NCI-H2081 (cell line): Measurements from ENCODE around the gene HSD11B2.

Experiments used
- DNase-seq, 2 experiments: peaks; one replicate each; lab custom pipeline; 2025; lab: John Stamatoyannopoulos, UW

Gene HSD11B2

GRCh38 chr16:67435758-67436164 is 4.8 kb downstream of the HSD11B2 start:
- DNase-seq = no peak

DNA sequence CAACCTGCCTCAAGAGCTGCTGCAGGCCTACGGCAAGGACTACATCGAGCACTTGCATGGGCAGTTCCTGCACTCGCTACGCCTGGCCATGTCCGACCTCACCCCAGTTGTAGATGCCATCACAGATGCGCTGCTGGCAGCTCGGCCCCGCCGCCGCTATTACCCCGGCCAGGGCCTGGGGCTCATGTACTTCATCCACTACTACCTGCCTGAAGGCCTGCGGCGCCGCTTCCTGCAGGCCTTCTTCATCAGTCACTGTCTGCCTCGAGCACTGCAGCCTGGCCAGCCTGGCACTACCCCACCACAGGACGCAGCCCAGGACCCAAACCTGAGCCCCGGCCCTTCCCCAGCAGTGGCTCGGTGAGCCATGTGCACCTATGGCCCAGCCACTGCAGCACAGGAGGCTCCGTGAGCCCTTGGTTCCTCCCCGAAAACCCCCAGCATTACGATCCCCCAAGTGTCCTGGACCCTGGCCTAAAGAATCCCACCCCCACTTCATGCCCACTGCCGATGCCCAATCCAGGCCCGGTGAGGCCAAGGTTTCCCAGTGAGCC is 5.8 kb downstream of the HSD11B2 start:
- DNase-seq = no peak

- no peak for DNase-seq
Measured at GRCh38 chr16:67437513-67437912, 6.6 kb downstream of the HSD11B2 start.

DNA sequence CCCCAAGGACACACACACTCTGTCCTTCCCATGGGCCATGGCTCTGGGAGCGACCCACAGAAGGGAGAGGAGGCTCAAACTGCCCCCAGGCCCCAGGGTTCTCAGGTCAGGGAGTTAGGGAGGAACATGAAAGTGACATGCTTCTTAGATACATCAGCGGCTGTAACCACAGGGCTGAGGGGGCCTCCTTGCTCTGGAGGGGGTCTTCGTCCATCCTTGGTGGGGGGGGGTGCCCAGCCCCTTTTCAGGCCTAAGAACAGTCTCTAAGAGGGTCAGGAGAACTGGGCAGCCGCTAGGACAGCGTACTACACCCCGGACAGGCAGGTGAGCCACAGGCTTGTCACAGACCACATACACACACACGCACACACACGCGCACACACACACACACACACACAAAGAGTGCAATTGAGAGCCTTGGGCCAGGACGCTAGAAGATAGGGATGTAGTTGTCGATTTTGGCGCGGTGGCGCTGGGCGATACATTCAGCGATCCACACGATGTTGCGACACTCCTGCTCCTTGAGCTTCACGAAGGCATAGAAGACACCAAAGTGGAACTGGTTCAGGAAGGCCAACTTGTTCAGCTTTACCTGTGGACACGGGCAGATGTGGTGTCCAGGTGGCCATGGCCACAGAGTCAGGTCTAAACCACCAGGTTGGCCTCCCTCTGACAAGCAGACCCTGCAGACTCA is 7.3 kb downstream of the HSD11B2 start:
- DNase-seq = no peak

DNA sequence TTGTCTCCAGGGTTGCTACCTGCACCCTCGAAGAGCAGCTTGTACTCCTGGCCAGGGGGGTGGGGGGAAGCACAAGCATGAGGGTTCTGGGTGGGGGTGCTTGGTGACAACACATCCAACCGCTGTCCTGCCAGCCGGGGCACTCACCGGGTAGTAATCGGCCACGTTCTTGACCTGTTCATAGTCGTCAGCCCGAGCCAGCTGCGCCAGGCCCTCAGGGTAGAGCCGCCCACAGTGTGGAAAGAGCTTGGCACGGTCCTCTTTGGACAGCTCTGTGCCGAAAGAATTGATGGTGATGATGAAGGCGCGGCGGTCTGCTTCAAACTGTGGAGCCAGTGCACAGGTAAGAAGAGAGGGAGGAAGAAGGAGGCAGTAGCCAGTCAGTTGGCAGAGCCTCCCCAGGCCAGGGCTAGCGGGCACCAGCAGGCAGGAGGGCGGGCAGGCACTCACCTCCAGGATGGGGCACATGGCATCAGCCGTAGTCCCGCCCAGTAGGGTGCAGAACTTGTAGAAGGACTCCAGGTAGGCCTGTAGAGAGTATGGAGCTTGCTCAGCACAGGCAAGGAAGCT is 8.0 kb downstream of the HSD11B2 start:
- DNase-seq = no peak

DNA sequence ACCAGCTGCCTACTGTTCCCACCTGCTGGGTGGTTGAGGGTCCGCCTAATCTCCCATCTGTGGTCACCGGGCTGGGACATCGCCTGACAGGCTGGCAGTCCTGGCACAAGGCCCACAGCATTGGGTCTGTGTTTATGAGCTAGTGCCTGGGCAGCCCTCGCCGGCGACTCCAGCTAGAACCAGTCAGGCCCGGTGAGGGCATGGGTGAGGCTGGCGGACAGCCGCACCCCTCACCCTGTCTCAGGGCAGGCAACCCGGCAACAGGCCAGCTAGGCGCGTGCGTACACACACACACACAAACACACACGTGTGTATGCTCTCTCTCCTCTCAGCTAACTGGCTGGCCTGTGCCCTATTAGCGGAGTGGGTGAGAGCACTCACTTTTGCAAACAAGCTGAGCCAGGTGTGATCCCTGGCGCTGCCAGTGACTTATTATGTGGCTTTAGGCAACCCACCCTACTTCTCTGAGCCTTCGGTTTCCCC is 10.4 kb downstream of the HSD11B2 start:
- peak; percentile 43 to 85 for DNase-seq

- no peak for DNase-seq
Measured at GRCh38 chr16:67441907-67442306, 11.0 kb downstream of the HSD11B2 start.

DNA sequence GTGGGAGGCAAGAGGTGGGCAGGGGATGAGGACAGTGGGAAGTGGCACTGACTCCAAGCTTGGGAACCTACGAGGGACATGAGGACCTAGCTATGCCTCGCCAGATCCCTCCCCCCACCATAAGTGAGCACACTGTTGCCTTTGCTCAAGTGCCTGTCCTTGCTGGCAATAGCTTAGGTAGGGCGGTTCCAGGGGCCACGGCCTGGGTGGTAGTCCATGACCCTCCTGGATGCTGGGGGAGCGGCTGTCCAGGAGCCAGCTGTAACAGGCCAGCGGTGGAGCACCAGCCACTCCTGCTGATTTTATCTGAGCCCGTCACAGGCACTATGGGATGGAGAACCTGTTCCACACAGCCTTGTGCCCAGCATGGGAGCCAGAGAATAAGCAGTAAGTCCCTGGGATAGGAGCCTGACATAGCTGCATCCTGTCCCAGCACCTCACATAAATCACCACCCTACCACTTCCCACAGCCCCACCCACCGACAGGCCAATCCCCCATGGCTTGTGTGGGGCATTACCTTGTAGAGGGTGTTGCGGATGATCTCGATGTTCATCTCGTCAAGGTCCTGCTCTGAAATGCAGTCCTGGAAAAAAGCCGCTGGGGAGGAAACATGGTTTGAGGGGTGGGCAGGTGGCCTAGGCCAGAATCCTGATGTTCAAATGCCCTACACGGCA is 11.8 kb downstream of the HSD11B2 start:
- no peak for DNase-seq

DNA sequence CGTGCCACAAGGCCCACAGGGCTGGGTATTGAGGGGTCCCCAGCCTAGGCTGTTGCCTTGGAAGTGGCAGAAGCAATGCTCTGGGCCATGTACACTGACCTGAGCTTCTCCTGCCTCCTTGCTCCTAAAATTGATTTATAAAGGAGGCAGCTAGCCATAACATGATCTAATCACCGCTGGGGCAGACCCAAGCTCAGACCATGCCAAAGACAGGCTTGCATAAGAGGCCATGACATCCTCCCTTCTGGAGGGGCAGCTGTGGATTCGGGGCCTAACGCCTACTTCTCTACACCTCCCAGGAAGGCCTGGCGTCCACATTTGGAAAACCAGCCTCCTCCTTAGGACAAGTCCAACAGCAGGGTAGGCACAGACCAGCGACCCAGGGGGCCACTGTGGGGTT is 12.3 kb downstream of the HSD11B2 start:
- no peak for DNase-seq

GRCh38 chr16:67444259-67445125 is 13.6 kb downstream of the HSD11B2 start:
- DNase-seq = peak in 1 of 2 experiments; percentile 15

DNA sequence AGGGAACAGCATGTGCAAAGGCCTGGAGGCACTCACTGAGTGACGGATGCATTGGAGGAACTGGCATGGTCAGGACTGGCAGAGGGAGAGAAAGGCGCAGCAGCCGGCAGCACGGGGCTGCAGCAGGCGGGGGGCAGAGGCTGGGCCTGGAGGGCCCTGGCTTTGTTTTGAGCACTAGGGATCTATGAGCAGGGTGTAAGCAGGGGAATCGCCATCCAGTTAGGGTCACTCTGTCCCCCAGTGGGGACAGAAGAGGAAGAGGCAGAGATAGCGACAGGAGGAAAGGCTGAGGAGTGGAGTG is 14.2 kb downstream of the HSD11B2 start:
- DNase-seq = no peak

- no peak for DNase-seq
Measured at GRCh38 chr16:67445441-67445912, 14.6 kb downstream of the HSD11B2 start.

DNA sequence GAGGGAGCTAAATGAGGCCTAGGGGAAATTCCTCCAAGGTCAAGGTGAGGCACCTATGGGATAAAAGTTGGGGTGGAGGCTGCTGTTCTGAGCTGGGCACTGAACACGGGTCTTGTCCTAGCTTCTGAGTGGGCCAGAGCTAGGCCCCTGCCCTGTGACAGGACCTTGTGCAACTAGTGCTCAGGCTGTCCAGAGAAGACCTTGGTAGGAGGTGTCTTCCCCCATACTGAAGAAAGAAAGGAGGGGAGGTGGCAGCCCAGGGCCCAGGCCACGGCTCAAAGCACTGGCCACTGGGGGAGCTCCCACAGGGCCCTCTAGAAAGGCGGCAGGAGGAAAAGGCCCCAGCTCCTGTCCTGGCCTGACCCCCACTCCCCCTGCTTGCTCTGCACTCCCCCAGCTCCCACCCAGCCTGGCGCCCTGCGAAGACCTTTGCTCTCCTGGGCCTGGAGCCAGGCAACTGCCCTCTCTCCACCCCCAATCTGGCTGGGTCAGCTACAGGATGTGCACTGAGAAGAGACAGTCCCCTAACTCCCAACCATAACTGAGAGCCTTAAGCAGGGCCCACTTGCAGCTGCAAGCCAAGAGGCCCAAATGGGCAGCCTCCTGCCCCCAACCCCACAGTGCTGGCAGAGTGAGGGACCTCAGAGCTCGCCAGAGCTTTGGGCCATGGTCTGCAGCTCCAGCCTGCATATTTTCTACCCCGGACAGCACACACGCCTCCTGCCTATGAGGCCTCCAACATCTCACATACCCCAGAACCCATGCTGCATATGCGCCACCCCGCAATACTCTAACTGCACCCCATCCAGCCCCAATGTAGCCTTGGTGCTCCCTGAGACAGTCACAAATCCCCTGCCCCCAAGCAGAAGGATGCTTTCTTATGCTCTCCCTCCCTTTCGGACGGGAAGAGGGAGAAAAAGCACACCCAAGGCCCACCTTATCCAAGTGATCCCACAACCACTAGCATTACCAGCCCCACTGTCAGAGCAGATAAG is 15.3 kb downstream of the HSD11B2 start:
- DNase-seq = no peak

DNA sequence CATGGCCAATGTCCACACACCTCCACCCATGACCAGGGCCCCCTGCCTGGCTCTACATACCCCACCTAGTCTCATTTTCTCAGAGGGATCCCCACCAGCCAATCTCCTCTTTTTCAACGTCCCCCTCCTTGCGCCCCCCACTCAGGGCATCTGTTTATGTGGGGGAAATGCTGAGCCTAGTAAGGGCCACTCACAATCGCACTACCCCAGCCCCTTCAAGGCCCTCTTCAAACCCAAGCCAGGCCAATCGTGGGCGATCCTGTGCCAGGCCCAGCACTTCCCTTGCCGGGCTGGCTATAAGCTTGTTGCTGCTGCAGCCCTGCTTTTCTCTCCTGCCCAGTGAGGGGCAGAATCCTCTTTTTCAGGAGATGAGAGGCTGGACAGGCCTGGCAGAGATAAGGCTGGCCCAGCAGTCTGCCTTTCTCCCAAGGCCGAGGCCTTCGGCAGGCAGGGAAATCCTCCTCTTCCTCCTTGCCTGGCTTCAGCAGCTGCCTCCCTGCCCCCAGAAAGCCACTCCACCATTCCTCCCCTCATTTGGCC is 16.1 kb downstream of the HSD11B2 start:
- DNase-seq = no peak

DNA sequence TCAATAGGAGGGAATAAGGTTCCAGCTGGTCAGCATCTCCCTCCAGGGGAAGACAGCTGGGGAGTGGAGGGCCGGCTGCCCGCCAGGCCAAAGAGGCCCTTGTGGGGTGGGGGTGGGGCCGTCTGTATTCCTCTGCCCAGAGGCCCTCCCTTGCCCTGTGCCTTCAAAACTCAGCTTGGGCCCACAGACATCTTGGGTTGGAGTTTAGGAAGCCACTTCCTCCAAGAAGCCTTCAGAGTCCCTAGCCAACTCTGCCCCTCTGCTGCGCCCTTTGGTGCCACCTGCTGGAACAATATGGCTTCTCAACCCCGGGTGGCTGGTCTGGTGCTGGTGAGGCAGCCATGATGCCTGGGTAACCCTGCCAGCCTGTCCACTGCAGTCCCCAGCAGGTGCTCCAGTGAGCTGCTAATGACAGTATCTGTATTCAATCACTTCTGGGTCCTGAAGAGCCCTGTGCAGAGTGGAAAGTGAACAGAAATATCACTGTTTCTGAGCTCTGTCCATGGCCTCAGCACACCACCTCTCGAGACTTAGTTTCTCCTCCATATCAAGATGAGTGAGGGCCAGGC is 16.7 kb downstream of the HSD11B2 start:
- DNase-seq = no peak

GRCh38 chr16:67448580-67448979 is 17.7 kb downstream of the HSD11B2 start:
- DNase-seq = no peak

DNA sequence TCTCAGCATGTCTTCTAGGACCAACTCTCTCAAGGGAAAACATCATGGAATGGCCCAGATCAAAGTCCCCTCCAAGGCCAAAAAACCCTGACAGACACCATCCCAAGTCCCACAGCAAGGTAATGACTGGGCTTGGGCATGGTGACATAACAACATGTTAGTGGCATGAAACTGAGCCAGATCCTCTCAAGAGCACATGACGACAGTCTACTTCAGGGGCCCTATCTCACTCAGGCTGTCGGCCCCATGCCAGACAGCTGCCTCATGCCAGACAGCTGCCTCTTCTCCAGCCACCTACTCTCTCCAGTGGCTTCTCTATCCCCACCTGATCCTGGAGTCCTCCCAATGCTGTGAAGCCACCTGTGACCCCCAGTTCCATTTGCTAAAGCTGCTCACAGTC is 18.4 kb downstream of the HSD11B2 start:
- no peak for DNase-seq

DNA sequence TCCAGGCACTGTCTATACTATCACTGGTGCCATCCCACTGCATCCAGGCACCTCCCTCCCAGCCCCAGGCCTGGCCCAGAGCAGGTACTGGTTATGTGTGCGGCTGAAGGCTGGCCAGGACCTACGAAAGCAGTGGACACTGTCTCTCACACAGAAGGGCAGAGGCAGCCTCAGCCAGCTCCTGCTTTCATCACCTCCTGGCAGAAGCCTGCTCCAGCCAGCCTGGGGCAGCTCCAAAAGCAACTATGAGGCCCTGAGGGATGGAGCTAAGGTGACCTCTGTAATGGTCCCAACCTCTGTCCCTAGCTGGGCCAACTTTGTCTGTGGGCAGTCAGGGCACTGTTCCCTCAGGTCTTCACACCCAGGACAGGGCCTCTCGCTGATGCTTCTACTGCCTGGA is 18.8 kb downstream of the HSD11B2 start:
- DNase-seq = no peak

- DNase-seq = no peak
Measured at GRCh38 chr16:67451061-67451703, 20.3 kb downstream of the HSD11B2 start.
